Skeletal muscle satellite cell (primary cell): ENCODE data around the gene CHIA.
"Not testable (repeated sequence)": the region's sequence is repeated elsewhere in the genome, so short reads cannot be mapped to it uniquely, and the experiment has no call there.

Experiments
- H3K27me3 ChIP-seq: 2 replicates; pipeline ENCODE4 v1.7.0; 2013; ENCODE audit warnings: low read length; ENCODE audit not compliant: control insufficient read depth, insufficient read depth
- H3K36me3 ChIP-seq: 2 replicates; pipeline ENCODE4 v1.7.0; 2013; ENCODE audit warnings: mild to moderate bottlenecking, control low read depth, low read length; ENCODE audit not compliant: insufficient read depth
- H3K4me1 ChIP-seq: 2 replicates; pipeline ENCODE4 v1.7.0; 2013; ENCODE audit warnings: low read length; ENCODE audit not compliant: control insufficient read depth, insufficient read depth
- H3K4me2 ChIP-seq: 2 replicates; pipeline ENCODE4 v1.7.0; 2013; ENCODE audit warnings: mild to moderate bottlenecking, low read length
- H3K4me3 ChIP-seq: 2 replicates; pipeline ENCODE4 v1.7.0; 2013; ENCODE audit warnings: low read length
- H3K9ac ChIP-seq: 2 replicates; pipeline ENCODE4 v1.7.0; 2013; ENCODE audit warnings: mild to moderate bottlenecking, low read depth, low read length, moderate library complexity
- H3K9me3 ChIP-seq: replicated peaks from 2 replicates; pipeline ENCODE4 v1.7.0; 2013; ENCODE audit warnings: mild to moderate bottlenecking, control low read depth, low read length

CHIA gene

GRCh38 chr1:111346089-111346885 lies 55.6 kb downstream of the CHIA start:
- Histone ChIP-seq H3K36me3 (no peaks in the 10 kb centered on the region), H3K9me3 (no peaks in the 10 kb centered on the region), H3K4me1 (peaks cover 10% of the 10 kb centered on the region), H3K4me2 (peak overlapping the region; percentile 100), H3K4me3 (peak overlapping the region; percentile 83), H3K9ac (peak overlapping the region; percentile 78), H3K27me3 (peaks cover 39% of the 10 kb centered on the region)

- H3K9ac ChIP-seq, result no peak overlapping the region
These were observed 56.4 kb downstream of the CHIA start for GRCh38 chr1:111347026-111347425.

GRCh38 chr1:111351700-111352099 lies 61.0 kb downstream of the CHIA start:
- Histone ChIP-seq H3K4me3 (no peak overlapping the region), H3K36me3 (no peaks in the 10 kb centered on the region), H3K4me2 (no peak overlapping the region), H3K9me3 (no peaks in the 10 kb centered on the region), H3K4me1 (peaks cover under 1% of the 10 kb centered on the region), H3K27me3 (peaks cover 20% of the 10 kb centered on the region), H3K9ac (no peak overlapping the region)

More at GRCh38 chr1:111347026-111347425, 56.4 kb downstream of the CHIA start:
- Histone ChIP-seq H3K4me2 (peak overlapping the region; percentile 100), H3K4me3 (no peak overlapping the region), H3K27me3 (peaks cover 39% of the 10 kb centered on the region), H3K36me3 (no peaks in the 10 kb centered on the region), H3K9me3 (no peaks in the 10 kb centered on the region), H3K4me1 (peaks cover 10% of the 10 kb centered on the region)

- no peak overlapping the region for H3K4me3 ChIP-seq
These were observed 63.9 kb downstream of the CHIA start for GRCh38 chr1:111354584-111354983.

GRCh38 chr1:111358964-111359363 lies 68.3 kb downstream of the CHIA start:
- Histone ChIP-seq H3K4me3 (no peak overlapping the region), H3K4me2 (no peak overlapping the region), H3K9me3 (no peaks in the 10 kb centered on the region), H3K36me3 (no peaks in the 10 kb centered on the region), H3K27me3 (no peaks in the 10 kb centered on the region), H3K4me1 (no peaks in the 10 kb centered on the region), H3K9ac (no peak overlapping the region)

More at GRCh38 chr1:111354584-111354983, 63.9 kb downstream of the CHIA start:
- no peak overlapping the region for H3K4me2 ChIP-seq
- no peaks in the 10 kb centered on the region for H3K9me3 ChIP-seq
- no peaks in the 10 kb centered on the region for H3K36me3 ChIP-seq
- peaks cover 3% of the 10 kb centered on the region for H3K27me3 ChIP-seq
- no peaks in the 10 kb centered on the region for H3K4me1 ChIP-seq
- H3K9ac ChIP-seq, result no peak overlapping the region

GRCh38 chr1:111359376-111359775 lies 68.7 kb downstream of the CHIA start:
- Histone ChIP-seq H3K4me3 (no peak overlapping the region), H3K9ac (no peak overlapping the region)

GRCh38 chr1:111360257-111360656 lies 69.6 kb downstream of the CHIA start:
- not testable (repeated sequence) for H3K4me3 ChIP-seq, H3K4me1 ChIP-seq, H3K27me3 ChIP-seq, H3K36me3 ChIP-seq, H3K4me2 ChIP-seq, H3K9me3 ChIP-seq, H3K9ac ChIP-seq

More at GRCh38 chr1:111359376-111359775, 68.7 kb downstream of the CHIA start:
- H3K27me3 ChIP-seq, result no peaks in the 10 kb centered on the region
- H3K36me3 ChIP-seq, result no peaks in the 10 kb centered on the region
- no peaks in the 10 kb centered on the region for H3K4me1 ChIP-seq
- H3K4me2 ChIP-seq, result no peak overlapping the region
- no peaks in the 10 kb centered on the region for H3K9me3 ChIP-seq

GRCh38 chr1:111361761-111362160 lies 71.1 kb downstream of the CHIA start:
- peaks cover 1% of the 10 kb centered on the region for H3K27me3 ChIP-seq
- no peaks in the 10 kb centered on the region for H3K9me3 ChIP-seq
- H3K4me2 ChIP-seq, result no peak overlapping the region
- no peak overlapping the region for H3K9ac ChIP-seq
- H3K36me3 ChIP-seq, result no peaks in the 10 kb centered on the region
- H3K4me3 ChIP-seq, result no peak overlapping the region
- H3K4me1 ChIP-seq, result peaks cover 3% of the 10 kb centered on the region

GRCh38 chr1:111364690-111365089 lies 74.0 kb downstream of the CHIA start:
- no peak overlapping the region for H3K4me2 ChIP-seq
- H3K9ac ChIP-seq, result no peak overlapping the region
- H3K27me3 ChIP-seq, result peaks cover 9% of the 10 kb centered on the region
- no peaks in the 10 kb centered on the region for H3K9me3 ChIP-seq
- no peaks in the 10 kb centered on the region for H3K36me3 ChIP-seq
- H3K4me3 ChIP-seq, result no peak overlapping the region
- peaks cover 3% of the 10 kb centered on the region for H3K4me1 ChIP-seq

- Histone ChIP-seq H3K36me3 (no peaks in the 10 kb centered on the region), H3K4me3 (no peak overlapping the region), H3K27me3 (peaks cover 9% of the 10 kb centered on the region)
These were observed 75.6 kb downstream of the CHIA start for GRCh38 chr1:111366256-111366655.

GRCh38 chr1:111369177-111369576 lies 78.5 kb downstream of the CHIA start:
- H3K9ac ChIP-seq, result no peak overlapping the region
- no peak overlapping the region for H3K4me2 ChIP-seq
- H3K4me1 ChIP-seq, result peaks cover 3% of the 10 kb centered on the region
- H3K36me3 ChIP-seq, result no peaks in the 10 kb centered on the region
- H3K4me3 ChIP-seq, result no peak overlapping the region
- H3K27me3 ChIP-seq, result peaks cover 9% of the 10 kb centered on the region
- H3K9me3 ChIP-seq, result no peaks in the 10 kb centered on the region

More at GRCh38 chr1:111366256-111366655, 75.6 kb downstream of the CHIA start:
- Histone ChIP-seq H3K4me1 (peaks cover 3% of the 10 kb centered on the region), H3K9ac (no peak overlapping the region), H3K4me2 (no peak overlapping the region), H3K9me3 (no peaks in the 10 kb centered on the region)

GRCh38 chr1:111369645-111370044 lies 79.0 kb downstream of the CHIA start:
- Histone ChIP-seq H3K9me3 (no peaks in the 10 kb centered on the region), H3K36me3 (no peaks in the 10 kb centered on the region), H3K4me3 (no peak overlapping the region), H3K4me2 (no peak overlapping the region), H3K9ac (no peak overlapping the region), H3K27me3 (peaks cover 11% of the 10 kb centered on the region), H3K4me1 (peaks cover 3% of the 10 kb centered on the region)
